Kidney (tissue), 14 donors: ENCODE data around the gene SORBS1. TPM values are rescaled to one million over a fixed set of nuclear protein-coding genes. Genes with fewer than 3 reads are reported as not detected.

Experiments
- DNase-seq, 5 donors: peaks; one replicate each; pipeline ENCODE4 v3.0.0-alpha.2; 2013 to 2020
- FAIRE-seq: peaks from 2 replicates; lab custom pipeline; 2012; peaks lifted over from hg19 to GRCh38; lab: Jason Lieb, UNC
- H3K27ac ChIP-seq, 2 donors: one replicate each; pipeline ENCODE4 v1.7.0; 2013; ENCODE audit warnings: low read depth in 2 of 2, low read length in 2 of 2, inconsistent platforms in 1 of 2
- H3K27me3 ChIP-seq: one replicate; pipeline ENCODE4 v1.7.1; 2013; ENCODE audit warnings: low read length, inconsistent platforms; ENCODE audit not compliant: control insufficient read depth, insufficient read depth
- H3K36me3 ChIP-seq, 3 donors: one replicate each; pipeline versions ENCODE4 v1.7.0 to v1.7.1; 2013; ENCODE audit warnings: low read length in 3 of 3, control low read depth in 1 of 3, inconsistent platforms in 1 of 3; ENCODE audit not compliant: insufficient read depth in 3 of 3, control insufficient read depth in 2 of 3
- H3K4me1 ChIP-seq, 3 donors: one replicate each; pipeline versions ENCODE4 v1.7.0 to v1.7.1; 2013; ENCODE audit warnings: low read length in 3 of 3, inconsistent platforms in 1 of 3, low read depth in 1 of 3; ENCODE audit not compliant: control insufficient read depth in 2 of 3, insufficient read depth in 2 of 3
- H3K4me3 ChIP-seq, 3 donors: one replicate each; pipeline versions ENCODE4 v1.7.0 to v1.8.1; 2013; ENCODE audit warnings: low read length in 3 of 3, control low read depth in 1 of 3, inconsistent platforms in 1 of 3
- H3K9ac ChIP-seq, 3 donors: one replicate each; pipeline versions ENCODE4 v1.7.0 to v1.7.1; 2013; ENCODE audit warnings: low read length in 3 of 3, control low read depth in 1 of 3, inconsistent platforms in 1 of 3
- H3K9me3 ChIP-seq, 3 donors: one replicate each; pipeline versions ENCODE4 v1.7.0 to v1.7.1; 2013; ENCODE audit warnings: low read length in 3 of 3, control low read depth in 1 of 3, inconsistent platforms in 1 of 3; ENCODE audit not compliant: control insufficient read depth in 2 of 3, insufficient read depth in 1 of 3
- CTCF ChIP-seq: IDR thresholded peaks from 3 replicates; pipeline ENCODE4 v1.5.1; 2012; ENCODE audit warnings: mild to moderate bottlenecking, moderate library complexity, borderline replicate concordance; ENCODE audit not compliant: insufficient read depth; ENCODE audit errors: extremely low read depth
- intact Hi-C: fragments of 100-400 bp; cut with DNase I; formaldehyde crosslinking; loops from one replicate; pipeline ENCODE4 v1.11.1; 2022
- polyA plus RNA-seq: library from polyadenylated mRNA; stranded (reverse); fragments of 350-450 nt; fragmentation: Illumina TruSeq; extraction: RNeasy Lipid Tissue Mini Kit (QIAGEN cat#74804); gene quantifications from one replicate; pipeline ENCODE4 v1.2.3, GENCODE V29; 2014; ENCODE audit warnings: low read depth, low replicate concordance; ENCODE audit not compliant: insufficient read depth
- total RNA-seq: library from RNA; stranded (reverse); fragmentation: NEBNext Ultra II Directional; extraction: Animal tissue kit (Norgen Biotek cat#: 25700); gene quantifications from one replicate; pipeline ENCODE4 v1.2.1, GENCODE V29; 2021
- donor health status: control.
- donor health status: control.
- donor health status: control.
- donor health status: control.
- donor health status: control.
- donor health status: DM: yes; HTN: yes; CAD: no.
- donor health status: Normal renal cell carcinoma (clear cell type).

Gene SORBS1
- total and polyA plus RNA-seq, 2 donors from 2014 or later, result 12.2 to 91.7 TPM

- DNase-seq (no peak), FAIRE-seq (no peak)
- H3K27ac ChIP-seq, result no peak overlapping the region
- H3K27me3 ChIP-seq, result no peaks in the 10 kb centered on the region
- intact Hi-C loops, result no loop called here
- H3K36me3 ChIP-seq, result no peaks in the 10 kb centered on the region
- H3K9ac ChIP-seq, result no peak overlapping the region
- no peak overlapping the region for H3K4me3 ChIP-seq
- H3K4me1 ChIP-seq, result peaks cover 0 to 22% (median 8%) of the 10 kb centered on the region in 3 donors
- H3K9me3 ChIP-seq, result no peaks in the 10 kb centered on the region
- TF ChIP-seq CTCF, result no peak
Observed at GRCh38 chr10:95547197-95547596, 14.0 kb downstream of the SORBS1 start.

- Histone ChIP-seq H3K4me1 (peaks cover 0 to 27% (median 12%) of the 10 kb centered on the region in 3 donors), H3K27ac (no peak overlapping the region), H3K27me3 (no peaks in the 10 kb centered on the region), H3K4me3 (no peak overlapping the region), H3K36me3 (no peaks in the 10 kb centered on the region), H3K9ac (no peak overlapping the region), H3K9me3 (no peaks in the 10 kb centered on the region)
- FAIRE-seq (no peak), DNase-seq (no peak)
- intact Hi-C loops, result no loop called here
- no peak for TF ChIP-seq CTCF
Observed at GRCh38 chr10:95545981-95546380, 15.2 kb downstream of the SORBS1 start.

GRCh38 chr10:95544783-95545500 lies 16.2 kb downstream of the SORBS1 start:
- DNase-seq (no peak), FAIRE-seq (no peak)
- intact Hi-C loops, result no loop called here
- Histone ChIP-seq H3K27me3 (no peaks in the 10 kb centered on the region), H3K9me3 (no peaks in the 10 kb centered on the region), H3K36me3 (no peaks in the 10 kb centered on the region), H3K27ac (no peak overlapping the region), H3K4me3 (no peak overlapping the region), H3K4me1 (peaks cover 0 to 32% (median 12%) of the 10 kb centered on the region in 3 donors), H3K9ac (peak overlapping the region in 1 of 3 donors; percentile 14)
- TF ChIP-seq CTCF, result no peak
